Endothelial cell of umbilical vein (primary cell): Measurements from ENCODE around the gene ENOX2. TPM values are rescaled to one million over a fixed set of nuclear protein-coding genes. Genes with fewer than 3 reads are reported as not detected.

Experiments
- BruUV-seq: library from RNA; stranded (reverse); fragments of 400-500 nt; replicated peaks from 2 replicates; lab custom pipeline; 2021; lab: Mats Ljungman, UMichigan
- CTCF ChIA-PET: fragments of 300-600, 350-600 bp; sonication (Branson Sonifier 250); formaldehyde crosslinking; loops from one replicate; lab custom pipeline; 2021; ENCODE audit warnings: antibody characterized with exemption, inconsistent platforms; lab: Charles Lee
- POLR2A ChIA-PET: fragments of 300-600, 350-600 bp; sonication (Branson Sonifier 250); formaldehyde crosslinking; loops from one replicate; lab custom pipeline; 2021; ENCODE audit warnings: antibody characterized with exemption, inconsistent platforms; lab: Charles Lee
- DNase-seq: peaks from one replicate; pipeline ENCODE4 v3.0.0-alpha.2; 2011; ENCODE audit warnings: low read depth, low spot score
- FAIRE-seq: peaks from 2 replicates; lab custom pipeline; 2011; peaks lifted over from hg19 to GRCh38; lab: Jason Lieb, UNC
- H2AFZ ChIP-seq: 2 replicates; pipeline ENCODE4 v1.6.0; 2012; ENCODE audit warnings: low read depth, low read length, control low read depth, inconsistent platforms
- H3K27ac ChIP-seq: 2 replicates; pipeline ENCODE4 v1.5.1; 2011; ENCODE audit warnings: low read depth, mild to moderate bottlenecking, control low read depth, low read length, moderate library complexity; ENCODE audit not compliant: insufficient read depth
- H3K27me3 ChIP-seq, 2 experiments: 2 replicates each; pipeline versions ENCODE4 v1.6.0 to v1.6.1; 2011; ENCODE audit warnings: low read length in 2 of 2, mixed read lengths in 1 of 2; ENCODE audit not compliant: control insufficient read depth in 2 of 2, insufficient read depth in 2 of 2
- H3K36me3 ChIP-seq, 2 experiments: 2 replicates in 1 of 2; 3 replicates in 1 of 2; pipeline ENCODE4 v1.5.1; 2011; ENCODE audit warnings: low read length in 2 of 2, mild to moderate bottlenecking in 1 of 2, moderate library complexity in 1 of 2; ENCODE audit not compliant: control insufficient read depth in 2 of 2, insufficient read depth in 2 of 2; ENCODE audit errors: extremely low read depth in 1 of 2
- H3K4me1 ChIP-seq: 3 replicates; pipeline ENCODE4 v1.5.1; 2011; ENCODE audit warnings: mild to moderate bottlenecking, low read length; ENCODE audit not compliant: control insufficient read depth, insufficient read depth; ENCODE audit errors: extremely low read depth
- H3K4me2 ChIP-seq: 2 replicates; pipeline ENCODE4 v1.6.1; 2011; ENCODE audit warnings: low read length, control low read depth, mixed read lengths; ENCODE audit not compliant: insufficient read depth
- H3K4me3 ChIP-seq, 3 experiments: fragments of 200-600 bp in 1 of 3; sonication (generic), shearing (Covaris generic) in 1 of 3; replicated peaks in 1 of 3; 2 replicates each; pipeline ENCODE4 v1.5.1; 2011 to 2016; ENCODE audit warnings: control low read depth in 3 of 3, low read length in 3 of 3, mild to moderate bottlenecking in 2 of 3, inconsistent platforms in 1 of 3, low read depth in 1 of 3, moderate library complexity in 1 of 3; ENCODE audit not compliant: insufficient read depth in 1 of 3
- H3K79me2 ChIP-seq: 2 replicates; pipeline ENCODE4 v1.6.0; 2012; ENCODE audit warnings: low read length, inconsistent platforms; ENCODE audit not compliant: control insufficient read depth, insufficient read depth
- H3K9ac ChIP-seq: replicated peaks from 2 replicates; pipeline ENCODE3; 2011; ENCODE audit warnings: low read length, control low read depth; ENCODE audit not compliant: insufficient read depth; ENCODE audit errors: extremely low read depth
- H3K9me1 ChIP-seq: replicated peaks from 3 replicates; pipeline ENCODE4 v1.6.0; 2011; ENCODE audit warnings: mild to moderate bottlenecking, low read length; ENCODE audit not compliant: control insufficient read depth, insufficient read depth; ENCODE audit errors: extremely low read depth
- H3K9me3 ChIP-seq: replicated peaks from 2 replicates; pipeline ENCODE4 v1.5.1; 2012; ENCODE audit warnings: low read length, inconsistent platforms; ENCODE audit not compliant: control insufficient read depth, insufficient read depth
- H4K20me1 ChIP-seq: replicated peaks from 2 replicates; pipeline ENCODE3; 2011; ENCODE audit warnings: mild to moderate bottlenecking, low read length; ENCODE audit not compliant: control insufficient read depth, insufficient read depth; ENCODE audit errors: extremely low read depth
- CTCF ChIP-seq, 2 donors: IDR thresholded peaks; 1 replicate in 1 of 2; 2 replicates in 1 of 2; pipeline ENCODE4 v1.5.1; 2011; ENCODE audit warnings: low read length in 2 of 2, mild to moderate bottlenecking in 2 of 2, moderate library complexity in 2 of 2, control low read depth in 1 of 2, inconsistent platforms in 1 of 2, low read depth in 1 of 2; ENCODE audit not compliant: insufficient read depth in 1 of 2; ENCODE audit errors: extremely low read depth in 1 of 2
- EZH2 ChIP-seq: IDR thresholded peaks from 2 replicates; pipeline ENCODE4 v1.6.1; 2012; ENCODE audit warnings: borderline replicate concordance, low read depth, mild to moderate bottlenecking, moderate library complexity, low read length, inconsistent platforms; ENCODE audit not compliant: severe bottlenecking
- FOS ChIP-seq: IDR thresholded peaks from 2 replicates; pipeline ENCODE4 v1.6.1; 2011; ENCODE audit warnings: mild to moderate bottlenecking, low read length, moderate library complexity, borderline replicate concordance; ENCODE audit not compliant: insufficient read depth
- GATA2 ChIP-seq: IDR thresholded peaks from 2 replicates; pipeline ENCODE4 v1.7.0; 2011; ENCODE audit warnings: low read depth, mild to moderate bottlenecking, moderate library complexity, mixed read lengths, low read length; ENCODE audit not compliant: insufficient read length, insufficient read depth
- JUN ChIP-seq: IDR thresholded peaks from 2 replicates; pipeline ENCODE4 v1.6.1; 2011; ENCODE audit warnings: borderline replicate concordance, low read depth; ENCODE audit not compliant: insufficient read length, insufficient read depth
- MAX ChIP-seq: IDR thresholded peaks from 2 replicates; pipeline ENCODE4 v1.6.1; 2011; ENCODE audit not compliant: insufficient read depth, insufficient read length
- MYC ChIP-seq: IDR thresholded peaks from one replicate; pipeline ENCODE4 v1.6.1; 2011; ENCODE audit warnings: mild to moderate bottlenecking, low read depth, low read length
- POLR2A ChIP-seq: IDR thresholded peaks from 2 replicates; pipeline ENCODE4 v1.6.1; 2012; ENCODE audit warnings: low read depth, mild to moderate bottlenecking, control low read depth, low read length
- POLR2AphosphoS5 ChIP-seq: IDR thresholded peaks from 2 replicates; pipeline ENCODE4 v1.6.1; 2012; ENCODE audit warnings: low read depth, mild to moderate bottlenecking, control low read depth, low read length, moderate library complexity; ENCODE audit not compliant: insufficient read depth
- dilution Hi-C: fragments of 300-500 bp; cut with MboI; formaldehyde crosslinking; loops from one replicate; pipeline ENCODE4 v1.15.0; 2019; ENCODE audit warnings: low sequenced_read_pairs; ENCODE audit not compliant: extremely low pct_ligation_motif_present
- intact Hi-C: fragments of 100-400 bp; cut with micrococcal nuclease; formaldehyde crosslinking; loops from one replicate; pipeline ENCODE4 v1.10.0; 2022
- polyA plus RNA-seq, 4 experiments: library from polyadenylated mRNA; depleted of rRNA in 3 of 4; stranded (reverse) in 3 of 4; unstranded in 1 of 4; fragments of >200 nt; gene quantifications; 2 replicates each; pipeline versions ENCODE4 v1.2.1 to v1.2.3, GENCODE V29; 2011 to 2012; ENCODE audit warnings: missing spikeins in 1 of 4
- total RNA-seq: library from RNA; stranded (reverse); gene quantifications from 2 replicates; pipeline ENCODE4 v1.2.3, GENCODE V29; 2021

The ENOX2 gene
- total and polyA plus RNA-seq, 2 donors (not counting 3 experiments of a cell fraction or from before 2014, with no cell fraction given), result 5.5 to 13.1 TPM

- FAIRE-seq (no peak), DNase-seq (no peak)
- no peaks in the 10 kb centered on the region for H3K36me3 ChIP-seq
- no peak overlapping the region for H3K4me2 ChIP-seq
- POLR2A ChIA-PET, result no interaction called here
- H2AFZ ChIP-seq, result no peak overlapping the region
- CTCF ChIA-PET, result no interaction called here
- BruUV-seq, result no TSS peak
- no peaks in the 10 kb centered on the region for H3K9me1 ChIP-seq
- no peak overlapping the region for H3K4me3 ChIP-seq
- H3K79me2 ChIP-seq, result no peaks in the 10 kb centered on the region
- no peak overlapping the region for H3K27ac ChIP-seq
- H3K4me1 ChIP-seq, result peaks cover 5% of the 10 kb centered on the region
- H3K9ac ChIP-seq, result no peak overlapping the region
- no peaks in the 10 kb centered on the region for H3K27me3 ChIP-seq
- dilution Hi-C loops (no loop called here), intact Hi-C loops (no loop called here)
- no peaks in the 10 kb centered on the region for H3K9me3 ChIP-seq
- no peaks in the 10 kb centered on the region for H4K20me1 ChIP-seq
- TF ChIP-seq JUN, result no peak
- TF ChIP-seq POLR2AphosphoS5, result no peak
- TF ChIP-seq MYC, result no peak
- no peak for TF ChIP-seq EZH2
- no peak for TF ChIP-seq MAX
- TF ChIP-seq POLR2A, result no peak
- TF ChIP-seq GATA2, result no peak
- TF ChIP-seq FOS, result no peak
Observed at GRCh38 chrX:130746077-130746476, 156.9 kb downstream of the ENOX2 start.

GRCh38 chrX:130741584-130741983 lies 161.4 kb downstream of the ENOX2 start:
- intact Hi-C loops, result no loop called here
- Histone ChIP-seq H3K4me2 (no peak overlapping the region), H3K9me1 (no peaks in the 10 kb centered on the region), H3K27ac (no peak overlapping the region), H3K79me2 (no peaks in the 10 kb centered on the region), H4K20me1 (no peaks in the 10 kb centered on the region), H3K4me1 (peaks cover 5% of the 10 kb centered on the region), H2AFZ (no peak overlapping the region), H3K36me3 (no peaks in the 10 kb centered on the region), H3K9me3 (no peaks in the 10 kb centered on the region), H3K4me3 (no peak overlapping the region), H3K27me3 (no peaks in the 10 kb centered on the region), H3K9ac (no peak overlapping the region)
- peak; percentile 88 for FAIRE-seq
- dilution Hi-C loops, result no loop called here
- DNase-seq, result peak; percentile 39
- no TSS peak for BruUV-seq
- POLR2A ChIA-PET, result no interaction called here
- TF ChIP-seq FOS (no peak), MYC (no peak), POLR2AphosphoS5 (no peak), GATA2 (no peak), JUN (no peak), CTCF (IDR thresholded peaks at IDR 0.05; ENCODE audit: extremely low read depth in 1 of 2, insufficient read depth in 1 of 2, low read depth in 1 of 2, low read length in 2 of 2) (no peak)
- CTCF ChIA-PET, result interaction anchor here (0.6 kb wide), 1 partner anchor 82 kb away, joined by 3 read pairs; no protein-coding TSS in a partner anchor
